HG03025 (cell line): ENCODE results near the gene CTLA4.

Source experiments
- ATAC-seq: cut with Tn5 transposase; IDR thresholded peaks from one replicate; pipeline ENCODE4 v1.9.1; 2021; ENCODE audit warnings: mild to moderate bottlenecking, moderate library complexity; ENCODE audit not compliant: unreplicated experiment, low FRiP score

CTLA4 gene

GRCh38 chr2:203867561-203868200, at the start of gene CTLA4:
Gene CTLA4 (plus strand): TSS chr2:203867771. CDS start chr2:203867943, 172 bp downstream.
- no peak for ATAC-seq

- no peak for ATAC-seq
Measured at GRCh38 chr2:203818656-203819055, 48.9 kb upstream of the CTLA4 start.

GRCh38 chr2:203819434-203820133, 48.0 kb upstream of the CTLA4 start:
- ATAC-seq, result no peak

GRCh38 chr2:203820969-203821368, 46.6 kb upstream of the CTLA4 start:
- peak; percentile 83 for ATAC-seq

GRCh38 chr2:203822240-203822639, 45.3 kb upstream of the CTLA4 start:
- ATAC-seq, result no peak

- ATAC-seq, result no peak
Measured at GRCh38 chr2:203823173-203823572, 44.4 kb upstream of the CTLA4 start.

- no peak for ATAC-seq
Measured at GRCh38 chr2:203824057-203824456, 43.5 kb upstream of the CTLA4 start.

GRCh38 chr2:203824603-203825002, 43.0 kb upstream of the CTLA4 start:
- ATAC-seq, result no peak

GRCh38 chr2:203826704-203827103, 40.9 kb upstream of the CTLA4 start:
- ATAC-seq, result no peak

GRCh38 chr2:203830304-203831055, 37.1 kb upstream of the CTLA4 start:
- no peak for ATAC-seq

GRCh38 chr2:203835420-203835819, 32.2 kb upstream of the CTLA4 start:
- ATAC-seq, result no peak

GRCh38 chr2:203835892-203836800, 31.4 kb upstream of the CTLA4 start:
- ATAC-seq, result no peak

GRCh38 chr2:203840655-203841205, 26.8 kb upstream of the CTLA4 start:
- ATAC-seq, result no peak

GRCh38 chr2:203841654-203842053, 25.9 kb upstream of the CTLA4 start:
- ATAC-seq, result no peak

GRCh38 chr2:203842373-203842772, 25.2 kb upstream of the CTLA4 start:
- no peak for ATAC-seq

GRCh38 chr2:203846490-203847105, 21.0 kb upstream of the CTLA4 start:
- no peak for ATAC-seq

- ATAC-seq, result no peak
Measured at GRCh38 chr2:203849010-203849409, 18.6 kb upstream of the CTLA4 start.

- ATAC-seq, result no peak
Measured at GRCh38 chr2:203852760-203853159, 14.8 kb upstream of the CTLA4 start.

GRCh38 chr2:203853271-203853670, 14.3 kb upstream of the CTLA4 start:
- ATAC-seq, result no peak

GRCh38 chr2:203853722-203854121, 13.8 kb upstream of the CTLA4 start:
- ATAC-seq, result no peak
